Epidermal melanocyte (primary cell): ENCODE measurements around the gene SEMA3D.

Source experiments
- DNase-seq: peaks from one replicate; pipeline ENCODE4 v3.0.0; 2011; ENCODE audit warnings: low spot score; ENCODE audit not compliant: insufficient read length

The SEMA3D gene

DNA sequence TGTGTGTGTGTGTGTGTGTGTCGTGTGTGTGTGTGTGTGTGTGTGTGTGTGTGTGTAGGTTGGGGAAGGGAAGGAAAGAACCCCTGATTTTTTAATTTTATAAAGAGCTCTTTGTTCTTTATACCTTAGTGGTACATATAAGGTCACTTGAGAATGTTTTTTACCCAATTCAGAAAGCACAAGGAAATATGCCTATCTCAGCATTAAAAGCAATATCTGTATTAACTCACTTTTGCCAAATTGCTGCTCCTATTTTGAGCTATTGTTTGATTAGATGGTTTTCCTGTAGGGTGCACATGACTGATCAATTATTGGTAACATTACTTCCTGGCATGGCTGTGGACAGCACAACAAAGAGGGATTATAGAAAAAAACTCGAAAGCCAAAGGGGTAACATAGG is 60.5 kb downstream of the SEMA3D start:
- DNase-seq = no peak

- no peak for DNase-seq
These were observed 61.2 kb downstream of the SEMA3D start for GRCh38 chr7:85125651-85126131.

DNA sequence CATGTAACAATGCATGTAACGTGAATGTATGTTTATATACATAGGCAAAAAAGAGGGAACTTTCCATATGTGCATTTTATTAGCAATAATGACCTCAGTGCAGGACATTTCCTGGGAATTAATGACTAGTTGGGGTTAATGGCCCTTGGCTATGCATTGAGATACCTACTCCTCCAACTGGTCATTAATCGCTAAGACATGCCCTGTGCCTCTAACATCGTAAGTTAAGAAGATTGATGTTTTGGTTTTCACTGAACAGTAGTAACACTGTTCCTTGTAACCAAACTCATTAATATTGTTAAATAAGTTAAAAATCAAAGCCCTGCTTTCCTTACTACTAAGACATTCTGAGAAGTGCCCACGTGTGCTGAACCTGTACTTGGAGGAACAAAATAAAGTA is 61.7 kb downstream of the SEMA3D start:
- no peak for DNase-seq

GRCh38 chr7:85119934-85120333 is 66.9 kb downstream of the SEMA3D start:
- no peak for DNase-seq

GRCh38 chr7:85115862-85116261 is 71.0 kb downstream of the SEMA3D start:
- no peak for DNase-seq

DNA sequence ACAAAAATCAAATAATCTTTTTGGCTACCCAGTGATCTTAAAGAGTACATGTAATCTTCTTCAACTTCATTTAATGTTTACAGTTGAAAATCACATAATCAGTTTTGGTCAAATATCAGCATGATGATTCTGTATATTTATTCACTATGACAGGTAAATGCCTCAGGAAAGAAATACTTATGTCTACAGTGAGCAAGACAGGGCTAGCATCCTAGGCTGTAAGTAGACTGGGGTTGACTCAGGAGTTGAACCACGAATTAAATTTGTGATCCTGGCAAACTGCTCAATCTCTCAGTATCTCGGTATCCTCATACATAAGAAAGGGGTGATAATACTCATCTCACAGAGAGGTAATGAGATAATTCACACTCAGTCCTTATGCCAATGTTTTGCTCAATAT is 71.8 kb downstream of the SEMA3D start:
- no peak for DNase-seq

- DNase-seq = no peak
These were observed 72.5 kb downstream of the SEMA3D start for GRCh38 chr7:85114342-85114741.

GRCh38 chr7:85111761-85112160 is 75.1 kb downstream of the SEMA3D start:
- no peak for DNase-seq

DNA sequence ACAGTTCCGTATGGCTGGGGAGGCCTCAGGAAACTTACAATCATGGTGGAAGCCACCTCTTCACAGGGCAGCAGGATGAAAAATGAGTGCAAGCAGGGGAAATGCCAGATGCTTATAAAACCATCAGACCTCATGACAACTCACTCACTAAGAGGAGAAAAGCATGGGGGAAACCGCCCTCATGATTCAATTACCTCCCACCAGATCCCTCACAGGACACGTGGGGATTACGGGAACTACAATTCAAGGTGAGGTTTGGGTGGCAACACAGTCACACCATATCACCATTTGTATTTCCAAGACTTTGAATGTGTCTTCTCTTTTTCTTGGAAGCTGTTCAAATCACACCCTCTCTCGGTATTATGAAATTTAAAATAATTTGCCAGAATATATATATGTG is 80.1 kb downstream of the SEMA3D start:
- no peak for DNase-seq

GRCh38 chr7:85104432-85105205 is 82.2 kb downstream of the SEMA3D start:
- DNase-seq = no peak

DNA sequence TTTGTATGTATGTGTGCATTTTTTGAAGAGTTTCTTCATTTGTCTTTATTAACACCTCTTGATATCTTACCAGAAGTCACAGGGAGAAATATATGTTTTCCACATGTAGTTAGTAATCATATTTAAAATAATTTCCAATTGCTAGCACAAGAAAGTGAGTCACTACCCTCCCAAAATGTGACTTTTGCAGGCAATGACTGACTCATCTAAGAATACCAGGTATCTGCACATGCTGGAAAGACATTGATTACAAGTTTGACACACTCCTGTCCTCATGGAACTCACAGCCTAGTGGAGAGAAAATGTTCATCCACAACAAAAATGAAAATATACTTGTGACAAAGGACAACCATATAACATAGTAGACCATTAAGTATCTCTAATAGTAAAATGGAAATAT is 82.9 kb downstream of the SEMA3D start:
- DNase-seq = no peak

GRCh38 chr7:85103357-85103756 is 83.5 kb downstream of the SEMA3D start:
- no peak for DNase-seq

DNA sequence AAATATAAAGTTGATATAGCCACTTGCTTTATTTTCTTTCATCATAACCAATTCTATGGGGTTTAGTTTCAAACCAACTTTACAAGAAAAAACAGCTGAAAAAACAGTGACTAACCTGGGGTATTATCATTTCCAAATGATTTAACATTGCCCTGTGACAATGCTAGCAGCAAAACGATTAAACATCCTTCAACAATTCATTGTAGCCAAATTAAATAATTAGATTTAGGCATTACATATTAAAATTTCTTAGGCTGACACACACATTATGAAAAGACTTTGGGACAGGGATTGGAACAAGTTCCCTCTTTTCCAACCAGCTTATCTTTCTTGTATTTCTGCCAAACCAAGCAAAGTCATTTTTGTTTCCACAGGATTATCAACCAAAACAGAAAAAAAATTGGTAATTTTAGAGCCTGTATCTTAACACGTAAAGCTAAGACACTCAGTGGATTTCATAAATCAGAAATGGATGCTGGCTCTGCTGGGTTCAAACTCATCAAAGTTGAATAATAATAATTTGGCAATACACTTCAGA is 84.0 kb downstream of the SEMA3D start:
- DNase-seq = no peak

GRCh38 chr7:85101347-85101746 is 85.5 kb downstream of the SEMA3D start:
- no peak for DNase-seq

DNA sequence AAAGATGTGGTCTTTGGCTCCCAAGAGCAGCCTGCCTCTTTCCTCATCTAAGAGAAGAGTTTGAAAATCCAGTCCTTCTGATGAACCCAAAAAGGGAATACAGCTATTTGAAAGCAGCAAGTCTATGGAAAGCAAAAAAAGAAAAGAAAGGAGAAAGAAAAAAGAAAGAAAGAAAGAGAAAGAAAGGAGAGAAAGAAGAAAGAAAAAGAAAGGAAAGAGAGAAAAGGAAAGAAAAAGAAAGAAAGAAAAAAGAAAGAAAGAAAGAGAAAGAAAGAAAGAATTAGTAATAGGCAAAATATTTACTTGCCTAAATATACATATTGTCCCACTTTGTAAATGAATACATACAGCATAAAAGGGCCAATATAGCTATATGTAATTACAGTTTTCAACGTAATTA is 89.0 kb downstream of the SEMA3D start:
- DNase-seq = no peak

- DNase-seq = no peak
These were observed 91.0 kb downstream of the SEMA3D start for GRCh38 chr7:85095806-85096205.

- DNase-seq = no peak
These were observed 91.5 kb downstream of the SEMA3D start for GRCh38 chr7:85095366-85095765.

DNA sequence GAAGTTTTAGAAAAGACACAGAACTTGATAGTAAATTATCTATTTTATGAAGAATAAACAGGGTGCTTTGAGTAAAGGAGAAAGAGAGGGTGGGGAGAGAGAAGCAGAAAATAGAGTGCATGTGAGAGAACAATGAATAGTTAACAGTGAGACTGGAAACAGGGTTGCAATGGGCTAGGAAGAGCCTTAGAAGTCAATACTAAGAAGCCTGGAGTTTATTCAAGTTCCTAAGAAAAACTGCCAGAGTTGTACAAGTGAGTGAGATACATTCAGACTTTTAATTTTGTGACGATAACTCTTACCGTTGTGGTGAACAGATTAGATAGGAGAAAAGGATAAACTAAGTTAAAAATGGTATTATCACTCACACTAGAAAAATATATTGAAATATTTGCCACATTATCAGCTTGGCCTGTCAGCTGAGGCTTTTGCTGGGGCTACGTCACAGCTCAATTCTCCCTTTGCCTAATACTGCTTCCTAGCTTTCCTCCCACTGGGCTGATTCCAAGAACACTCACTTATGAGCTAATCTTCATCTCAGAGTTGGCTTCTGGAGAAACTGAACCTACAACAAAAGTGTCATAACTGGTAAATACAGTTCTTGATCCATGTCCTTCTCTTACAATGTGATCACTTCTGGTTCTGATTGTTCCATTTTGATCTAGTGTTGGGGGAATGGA is 92.7 kb downstream of the SEMA3D start:
- DNase-seq = no peak

- no peak for DNase-seq
These were observed 95.3 kb downstream of the SEMA3D start for GRCh38 chr7:85091565-85091928.

DNA sequence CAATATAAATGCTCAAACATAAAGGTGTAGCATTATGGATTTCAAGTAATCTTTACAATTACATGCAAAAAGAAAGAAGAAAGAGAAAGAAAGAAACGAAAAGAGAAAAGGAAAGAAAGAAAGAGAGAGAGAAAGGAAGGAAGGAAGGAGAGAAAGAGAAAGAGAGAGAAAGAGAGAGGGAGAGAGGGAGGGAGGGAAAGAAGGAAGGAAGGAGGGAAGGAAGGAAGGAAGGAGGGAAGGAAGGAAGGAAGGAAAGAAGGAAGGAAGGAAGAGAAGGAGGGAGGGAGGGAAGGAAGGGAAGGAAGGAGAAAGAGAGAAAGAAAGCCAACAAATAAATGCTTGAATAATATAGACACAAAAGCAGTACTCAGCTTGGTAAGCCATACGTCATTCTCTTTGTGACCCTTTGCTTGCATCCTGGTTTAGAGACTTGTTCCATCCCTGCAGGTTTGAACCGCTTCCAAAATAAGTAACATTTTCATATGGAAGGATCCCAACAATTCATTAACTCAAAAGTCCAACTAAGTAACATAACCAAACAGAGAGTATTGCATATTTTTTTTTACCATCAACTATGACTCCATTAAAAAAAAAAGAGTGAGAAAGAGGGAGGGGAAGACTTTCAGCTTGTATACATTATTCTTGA is 95.8 kb downstream of the SEMA3D start:
- DNase-seq = no peak

DNA sequence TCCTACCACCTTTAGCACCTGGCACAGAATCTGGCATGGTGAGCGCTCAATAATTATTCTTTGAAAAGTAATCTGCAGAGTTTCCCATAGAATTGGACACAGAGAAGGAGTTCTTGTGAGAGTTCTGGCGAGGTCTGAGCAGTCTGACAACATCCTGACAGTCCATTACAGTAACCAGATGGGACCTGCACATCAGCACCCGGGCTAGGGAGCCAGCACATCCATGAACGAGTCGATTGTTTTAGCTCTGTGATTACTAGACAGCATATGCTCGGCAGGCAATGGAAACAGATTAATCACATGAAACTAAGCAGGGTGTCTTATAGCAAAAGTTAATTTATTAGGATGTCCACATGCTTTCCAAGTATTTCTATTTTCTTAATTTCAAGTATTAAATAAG is 96.7 kb downstream of the SEMA3D start:
- no peak for DNase-seq

GRCh38 chr7:85081846-85082245 is 105.0 kb downstream of the SEMA3D start:
- no peak for DNase-seq
